ENCODE data around the gene ZBTB42.

ZBTB42 gene

GRCh38 chr14:104800771-104801519 is at the start of gene ZBTB42:
Gene ZBTB42, plus strand, starts transcription at chr14:104801101. Its CDS starts 97 bp downstream, at chr14:104801198.
- TF ChIP-seq CTCF (IDR thresholded peaks at IDR 0.05), result no peak

GRCh38 chr14:104751539-104752422 is 49.1 kb upstream of the ZBTB42 start:
- no peak for TF ChIP-seq CTCF (IDR thresholded peaks at IDR 0.05)

- TF ChIP-seq CTCF (IDR thresholded peaks at IDR 0.05), result no peak
These were observed 48.5 kb upstream of the ZBTB42 start for GRCh38 chr14:104752423-104752734.

- TF ChIP-seq CTCF (IDR thresholded peaks at IDR 0.05), result no peak
These were observed 48.0 kb upstream of the ZBTB42 start, which contains the start of gene SIVA1 for GRCh38 chr14:104752735-104753527. Gene SIVA1, plus strand, starts transcription at chr14:104753147. Its CDS starts 55 bp downstream, at chr14:104753202.

- TF ChIP-seq CTCF (IDR thresholded peaks at IDR 0.05), result no peak
These were observed 47.2 kb upstream of the ZBTB42 start for GRCh38 chr14:104753528-104754212.

- TF ChIP-seq CTCF (IDR thresholded peaks at IDR 0.05), result no peak
These were observed 46.6 kb upstream of the ZBTB42 start for GRCh38 chr14:104754213-104754851.

Measured in LNCAP (cell line).